Left lung (tissue), 10 donors: Measurements from ENCODE around the gene CTSW. TPM values are rescaled to one million over a fixed set of nuclear protein-coding genes. Genes with fewer than 3 reads are reported as not detected.
A peak's percentile ranks its signal among the peaks of the same experiment; 100 is the strongest.

ENCODE experiments used
- ATAC-seq: fragments of 200-7000 bp; cut with Tn5 transposase; one replicate; pipeline ENCODE4 v1.9.1; 2020; ENCODE audit warnings: moderate library complexity
- DNase-seq, 4 donors: peaks; one replicate each; pipeline ENCODE4 v3.0.0-alpha.2; 2013 to 2020
- H3K27ac ChIP-seq, 2 donors: fragments of 200-600 bp; sonication (generic) in 1 of 2; one replicate each; pipeline versions ENCODE4 v1.5.0 to v1.8.0; 2020 to 2021
- H3K27me3 ChIP-seq, 2 donors: fragments of 200-600 bp; sonication (generic) in 1 of 2; one replicate each; pipeline versions ENCODE4 v1.5.0 to v1.8.0; 2020 to 2021
- H3K36me3 ChIP-seq, 2 donors: fragments of 200-600 bp; sonication (generic) in 1 of 2; one replicate each; pipeline versions ENCODE4 v1.5.0 to v1.8.0; 2020 to 2021
- H3K4me1 ChIP-seq, 2 donors: fragments of 200-600 bp; one replicate each; pipeline ENCODE4 v1.8.0; 2021
- H3K4me3 ChIP-seq, 2 donors: fragments of 200-600 bp; sonication (generic) in 1 of 2; one replicate each; pipeline versions ENCODE4 v1.5.0 to v1.8.0; 2020 to 2021; ENCODE audit warnings: mild to moderate bottlenecking in 1 of 2
- H3K9me3 ChIP-seq, 2 donors: fragments of 200-600 bp; sonication (generic) in 1 of 2; one replicate each; pipeline versions ENCODE4 v1.5.0 to v1.8.0; 2020 to 2021
- intact Hi-C, 2 donors: fragments of 100-400 bp; cut with DNase I; formaldehyde crosslinking; loops; one replicate each; pipeline versions ENCODE4 v1.11.2 to v1.14.2; 2022
- polyA plus RNA-seq, 6 donors: library from polyadenylated mRNA; unstranded; fragments of 120-200 nt; gene quantifications; one replicate each; pipeline ENCODE4 v1.2.1, GENCODE V29; 2013; ENCODE audit not compliant: insufficient read length in 6 of 6
- total RNA-seq, 2 donors: library from RNA; stranded (reverse); fragmentation: NEBNext Ultra II Directional; extraction: Animal tissue kit (Norgen Biotek cat#: 25700); gene quantifications; one replicate each; pipeline ENCODE4 v1.2.1, GENCODE V29; 2021
- TF ChIP-seq, protein P1 (sequence below), 2 donors: fragments of 200-600 bp; sonication (generic) in 1 of 2; IDR thresholded peaks; one replicate each; pipeline versions ENCODE4 v1.5.0 to v1.8.0; 2021; ENCODE audit warnings: antibody characterized with exemption in 2 of 2
- donor health status: DM: no; HTN: yes; CAD: no.
- donor health status: DM: no; HTN: no; CAD: no.

Gene CTSW
- total and polyA plus RNA-seq, 8 donors = 2.7 to 9.1 (median 5.9) TPM

DNA sequence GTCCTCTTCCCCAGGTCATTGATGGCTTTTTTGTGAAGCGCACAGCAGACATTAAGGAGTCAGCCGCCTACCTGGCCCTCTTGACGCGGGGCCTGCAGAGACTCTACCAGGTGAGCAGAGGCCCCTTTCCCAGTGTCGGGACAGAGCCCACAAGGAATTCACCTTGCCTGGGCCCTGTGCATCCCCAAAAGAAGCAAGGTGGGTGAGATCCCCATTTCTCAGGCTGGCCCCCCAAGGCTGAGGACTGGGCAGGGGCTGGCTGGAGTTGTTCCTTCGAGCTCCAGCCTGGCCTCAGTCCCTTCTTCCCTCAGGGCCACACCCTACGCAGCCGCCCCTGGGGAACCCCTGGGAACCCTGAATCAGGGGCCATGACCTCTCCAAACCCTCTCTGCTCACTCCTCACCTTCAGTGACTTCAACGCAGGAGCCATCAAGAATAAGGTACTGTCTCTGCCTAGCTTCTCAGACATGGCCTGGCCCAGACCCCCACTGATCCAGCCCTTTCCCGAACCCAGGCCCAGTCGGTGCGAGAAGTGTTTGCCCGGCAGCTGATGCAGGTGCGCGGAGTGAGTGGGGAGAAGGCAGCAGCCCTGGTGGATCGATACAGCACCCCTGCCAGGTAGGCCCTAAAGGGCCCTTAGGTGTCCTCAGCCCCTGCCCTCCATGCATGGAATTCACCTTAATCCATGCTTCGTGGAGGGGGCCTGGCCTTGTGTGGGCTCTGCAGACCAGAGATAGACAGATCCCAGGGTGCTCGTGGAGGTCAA lies 14.7 kb upstream of the CTSW start:
- Histone ChIP-seq H3K27me3 (no peaks in the 10 kb centered on the region), H3K9me3 (no peaks in the 10 kb centered on the region), H3K4me3 (no peak overlapping the region), H3K4me1 (peaks cover 10 to 51% of the 10 kb centered on the region in 2 donors), H3K27ac (no peak overlapping the region), H3K36me3 (peaks cover 0 to 71% of the 10 kb centered on the region in 2 donors)
- no peak for ATAC-seq
- TF ChIP-seq, protein P1, sequence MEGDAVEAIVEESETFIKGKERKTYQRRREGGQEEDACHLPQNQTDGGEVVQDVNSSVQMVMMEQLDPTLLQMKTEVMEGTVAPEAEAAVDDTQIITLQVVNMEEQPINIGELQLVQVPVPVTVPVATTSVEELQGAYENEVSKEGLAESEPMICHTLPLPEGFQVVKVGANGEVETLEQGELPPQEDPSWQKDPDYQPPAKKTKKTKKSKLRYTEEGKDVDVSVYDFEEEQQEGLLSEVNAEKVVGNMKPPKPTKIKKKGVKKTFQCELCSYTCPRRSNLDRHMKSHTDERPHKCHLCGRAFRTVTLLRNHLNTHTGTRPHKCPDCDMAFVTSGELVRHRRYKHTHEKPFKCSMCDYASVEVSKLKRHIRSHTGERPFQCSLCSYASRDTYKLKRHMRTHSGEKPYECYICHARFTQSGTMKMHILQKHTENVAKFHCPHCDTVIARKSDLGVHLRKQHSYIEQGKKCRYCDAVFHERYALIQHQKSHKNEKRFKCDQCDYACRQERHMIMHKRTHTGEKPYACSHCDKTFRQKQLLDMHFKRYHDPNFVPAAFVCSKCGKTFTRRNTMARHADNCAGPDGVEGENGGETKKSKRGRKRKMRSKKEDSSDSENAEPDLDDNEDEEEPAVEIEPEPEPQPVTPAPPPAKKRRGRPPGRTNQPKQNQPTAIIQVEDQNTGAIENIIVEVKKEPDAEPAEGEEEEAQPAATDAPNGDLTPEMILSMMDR (IDR thresholded peaks at IDR 0.05) = no peak
- peak in 1 of 4 donors; percentile 49 for DNase-seq
- intact Hi-C loops = no loop called here

DNA sequence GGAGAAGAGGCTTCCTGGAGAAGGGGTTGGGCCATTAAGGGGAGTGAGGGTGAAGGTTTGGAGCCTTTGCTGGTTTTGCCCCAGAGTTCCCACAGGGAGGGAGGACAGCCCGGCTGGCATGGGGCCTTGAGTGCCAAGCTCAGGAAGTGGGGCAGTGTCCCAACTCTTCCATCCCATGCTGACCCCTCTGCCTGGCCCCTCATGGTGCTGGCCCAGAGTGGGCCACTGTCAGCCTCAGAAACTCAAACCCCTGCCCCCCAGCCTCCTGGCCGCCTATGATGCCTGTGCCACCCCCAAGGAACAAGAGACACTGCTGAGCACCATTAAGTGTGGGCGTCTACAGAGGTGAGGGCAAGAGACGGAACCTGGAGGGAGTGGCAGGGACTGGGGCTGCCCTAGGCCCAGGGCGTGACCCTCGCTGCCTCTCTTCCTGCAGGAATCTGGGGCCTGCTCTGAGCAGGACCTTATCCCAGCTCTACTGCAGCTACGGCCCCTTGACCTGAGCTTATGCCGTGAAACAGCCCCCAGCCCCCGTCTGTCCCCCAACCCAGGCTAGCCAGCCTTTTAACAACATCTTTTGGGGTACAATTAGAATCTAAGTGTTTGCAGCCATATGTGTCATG lies 14.0 kb upstream of the CTSW start:
- peaks cover 0 to 71% of the 10 kb centered on the region in 2 donors for H3K36me3 ChIP-seq
- no peaks in the 10 kb centered on the region for H3K9me3 ChIP-seq
- no peaks in the 10 kb centered on the region for H3K27me3 ChIP-seq
- H3K4me1 ChIP-seq = peaks cover 10 to 52% of the 10 kb centered on the region in 2 donors
- ATAC-seq (no peak), DNase-seq (peak in 1 of 4 donors; percentile 62)
- no peak overlapping the region for H3K4me3 ChIP-seq
- intact Hi-C loops = no loop called here
- H3K27ac ChIP-seq = no peak overlapping the region
- TF ChIP-seq, protein P1 (IDR thresholded peaks at IDR 0.05) = no peak

- no peaks in the 10 kb centered on the region for H3K9me3 ChIP-seq
- H3K36me3 ChIP-seq = peaks cover 0 to 70% of the 10 kb centered on the region in 2 donors
- ATAC-seq = no peak
Observed at GRCh38 chr11:65866509-65867283, 12.9 kb upstream of the CTSW start.

GRCh38 chr11:65867284-65868071 lies 12.2 kb upstream of the CTSW start:
- no peak overlapping the region for H3K27ac ChIP-seq
- TF ChIP-seq, protein P1 (IDR thresholded peaks at IDR 0.05) = no peak
- DNase-seq = peak in 1 of 4 donors; percentile 74
- no peaks in the 10 kb centered on the region for H3K9me3 ChIP-seq
- H3K36me3 ChIP-seq = peaks cover 0 to 62% of the 10 kb centered on the region in 2 donors
- H3K27me3 ChIP-seq = no peaks in the 10 kb centered on the region
- H3K4me1 ChIP-seq = peaks cover 0 to 54% of the 10 kb centered on the region in 2 donors
- H3K4me3 ChIP-seq = no peak overlapping the region
- intact Hi-C loops = no loop called here
- no peak for ATAC-seq

More at GRCh38 chr11:65866509-65867283, 12.9 kb upstream of the CTSW start:
- Histone ChIP-seq H3K27me3 (no peaks in the 10 kb centered on the region), H3K27ac (no peak overlapping the region), H3K4me3 (no peak overlapping the region), H3K4me1 (peaks cover 5 to 54% of the 10 kb centered on the region in 2 donors)
- TF ChIP-seq, protein P1 (IDR thresholded peaks at IDR 0.05) = no peak
- intact Hi-C loops = no loop called here
- peak in 1 of 4 donors; percentile 68 for DNase-seq
